H1 (cell line): ENCODE results near the gene SLC19A3. TPM values are rescaled to one million over a fixed set of nuclear protein-coding genes. Genes with fewer than 3 reads are reported as not detected.

Experiments used
- EGR1 ChIP-seq: IDR thresholded peaks from 2 replicates; pipeline ENCODE4 v1.6.1; 2011; ENCODE audit warnings: low read depth, low read length, borderline replicate concordance
- RAD21 ChIP-seq, 2 experiments: IDR thresholded peaks in 1 of 2; conservative IDR thresholded peaks in 1 of 2; 2 replicates each; pipeline ENCODE4 v1.6.1; 2011; ENCODE audit warnings: low read depth in 2 of 2, low read length in 2 of 2, improper control_type of control experiment in 1 of 2, inconsistent platforms in 1 of 2, mild to moderate bottlenecking in 1 of 2, moderate library complexity in 1 of 2
- polyA plus RNA-seq, 7 experiments: library from polyadenylated mRNA; depleted of rRNA in 3 of 7; stranded (reverse) in 5 of 7; unstranded in 2 of 7; fragments of >200 nt in 5 of 7; fragments of 200-250 nt in 2 of 7; gene quantifications; 1 replicate in 5 of 7; 2 replicates in 1 of 7; 4 replicates in 1 of 7; pipeline versions ENCODE4 v1.2.1 to v1.2.3, GENCODE V29; 2011 to 2013; ENCODE audit warnings: missing spikeins in 2 of 7, mixed read lengths in 2 of 7
- total RNA-seq: library from RNA; stranded (reverse); fragmentation: NEBNext Ultra II Directional; extraction: Animal tissue kit (Norgen Biotek cat#: 25700); gene quantifications from 2 replicates; pipeline ENCODE4 v1.2.1, GENCODE V29; 2021
- TF ChIP-seq, protein P1 (sequence below): fragments of 300-600 bp; sonication (generic); IDR thresholded peaks from 2 replicates; pipeline ENCODE4 v1.7.1; 2012; ENCODE audit warnings: low read length, moderate library complexity, mild to moderate bottlenecking, inconsistent platforms; ENCODE audit not compliant: insufficient replicate concordance

The SLC19A3 gene
- total and polyA plus RNA-seq, 2 of the 8 experiments (the other 6 are each of a cell fraction or from before 2014, with no cell fraction given) = 7.0 to 9.8 TPM

DNA sequence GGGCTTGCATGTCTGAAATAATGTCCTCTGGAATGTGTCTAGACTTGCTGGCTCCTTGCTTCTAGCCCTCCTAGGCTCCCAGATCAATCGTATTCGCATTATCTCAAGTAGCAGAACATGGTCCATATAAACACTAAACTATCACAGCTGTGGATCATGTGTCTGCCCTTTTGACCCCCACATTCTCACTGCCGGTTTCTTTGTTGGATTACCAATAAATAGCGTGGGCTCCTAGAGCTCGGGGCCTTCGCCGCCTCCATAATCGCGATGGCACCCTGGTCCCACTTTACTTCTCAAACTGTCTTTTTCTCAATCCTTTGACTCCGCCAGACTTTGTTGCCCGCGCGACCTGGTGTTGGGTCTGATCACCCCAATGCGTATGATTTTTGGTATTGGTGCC is 21.5 kb upstream of the SLC19A3 start (continued):
- TF ChIP-seq, protein P1, sequence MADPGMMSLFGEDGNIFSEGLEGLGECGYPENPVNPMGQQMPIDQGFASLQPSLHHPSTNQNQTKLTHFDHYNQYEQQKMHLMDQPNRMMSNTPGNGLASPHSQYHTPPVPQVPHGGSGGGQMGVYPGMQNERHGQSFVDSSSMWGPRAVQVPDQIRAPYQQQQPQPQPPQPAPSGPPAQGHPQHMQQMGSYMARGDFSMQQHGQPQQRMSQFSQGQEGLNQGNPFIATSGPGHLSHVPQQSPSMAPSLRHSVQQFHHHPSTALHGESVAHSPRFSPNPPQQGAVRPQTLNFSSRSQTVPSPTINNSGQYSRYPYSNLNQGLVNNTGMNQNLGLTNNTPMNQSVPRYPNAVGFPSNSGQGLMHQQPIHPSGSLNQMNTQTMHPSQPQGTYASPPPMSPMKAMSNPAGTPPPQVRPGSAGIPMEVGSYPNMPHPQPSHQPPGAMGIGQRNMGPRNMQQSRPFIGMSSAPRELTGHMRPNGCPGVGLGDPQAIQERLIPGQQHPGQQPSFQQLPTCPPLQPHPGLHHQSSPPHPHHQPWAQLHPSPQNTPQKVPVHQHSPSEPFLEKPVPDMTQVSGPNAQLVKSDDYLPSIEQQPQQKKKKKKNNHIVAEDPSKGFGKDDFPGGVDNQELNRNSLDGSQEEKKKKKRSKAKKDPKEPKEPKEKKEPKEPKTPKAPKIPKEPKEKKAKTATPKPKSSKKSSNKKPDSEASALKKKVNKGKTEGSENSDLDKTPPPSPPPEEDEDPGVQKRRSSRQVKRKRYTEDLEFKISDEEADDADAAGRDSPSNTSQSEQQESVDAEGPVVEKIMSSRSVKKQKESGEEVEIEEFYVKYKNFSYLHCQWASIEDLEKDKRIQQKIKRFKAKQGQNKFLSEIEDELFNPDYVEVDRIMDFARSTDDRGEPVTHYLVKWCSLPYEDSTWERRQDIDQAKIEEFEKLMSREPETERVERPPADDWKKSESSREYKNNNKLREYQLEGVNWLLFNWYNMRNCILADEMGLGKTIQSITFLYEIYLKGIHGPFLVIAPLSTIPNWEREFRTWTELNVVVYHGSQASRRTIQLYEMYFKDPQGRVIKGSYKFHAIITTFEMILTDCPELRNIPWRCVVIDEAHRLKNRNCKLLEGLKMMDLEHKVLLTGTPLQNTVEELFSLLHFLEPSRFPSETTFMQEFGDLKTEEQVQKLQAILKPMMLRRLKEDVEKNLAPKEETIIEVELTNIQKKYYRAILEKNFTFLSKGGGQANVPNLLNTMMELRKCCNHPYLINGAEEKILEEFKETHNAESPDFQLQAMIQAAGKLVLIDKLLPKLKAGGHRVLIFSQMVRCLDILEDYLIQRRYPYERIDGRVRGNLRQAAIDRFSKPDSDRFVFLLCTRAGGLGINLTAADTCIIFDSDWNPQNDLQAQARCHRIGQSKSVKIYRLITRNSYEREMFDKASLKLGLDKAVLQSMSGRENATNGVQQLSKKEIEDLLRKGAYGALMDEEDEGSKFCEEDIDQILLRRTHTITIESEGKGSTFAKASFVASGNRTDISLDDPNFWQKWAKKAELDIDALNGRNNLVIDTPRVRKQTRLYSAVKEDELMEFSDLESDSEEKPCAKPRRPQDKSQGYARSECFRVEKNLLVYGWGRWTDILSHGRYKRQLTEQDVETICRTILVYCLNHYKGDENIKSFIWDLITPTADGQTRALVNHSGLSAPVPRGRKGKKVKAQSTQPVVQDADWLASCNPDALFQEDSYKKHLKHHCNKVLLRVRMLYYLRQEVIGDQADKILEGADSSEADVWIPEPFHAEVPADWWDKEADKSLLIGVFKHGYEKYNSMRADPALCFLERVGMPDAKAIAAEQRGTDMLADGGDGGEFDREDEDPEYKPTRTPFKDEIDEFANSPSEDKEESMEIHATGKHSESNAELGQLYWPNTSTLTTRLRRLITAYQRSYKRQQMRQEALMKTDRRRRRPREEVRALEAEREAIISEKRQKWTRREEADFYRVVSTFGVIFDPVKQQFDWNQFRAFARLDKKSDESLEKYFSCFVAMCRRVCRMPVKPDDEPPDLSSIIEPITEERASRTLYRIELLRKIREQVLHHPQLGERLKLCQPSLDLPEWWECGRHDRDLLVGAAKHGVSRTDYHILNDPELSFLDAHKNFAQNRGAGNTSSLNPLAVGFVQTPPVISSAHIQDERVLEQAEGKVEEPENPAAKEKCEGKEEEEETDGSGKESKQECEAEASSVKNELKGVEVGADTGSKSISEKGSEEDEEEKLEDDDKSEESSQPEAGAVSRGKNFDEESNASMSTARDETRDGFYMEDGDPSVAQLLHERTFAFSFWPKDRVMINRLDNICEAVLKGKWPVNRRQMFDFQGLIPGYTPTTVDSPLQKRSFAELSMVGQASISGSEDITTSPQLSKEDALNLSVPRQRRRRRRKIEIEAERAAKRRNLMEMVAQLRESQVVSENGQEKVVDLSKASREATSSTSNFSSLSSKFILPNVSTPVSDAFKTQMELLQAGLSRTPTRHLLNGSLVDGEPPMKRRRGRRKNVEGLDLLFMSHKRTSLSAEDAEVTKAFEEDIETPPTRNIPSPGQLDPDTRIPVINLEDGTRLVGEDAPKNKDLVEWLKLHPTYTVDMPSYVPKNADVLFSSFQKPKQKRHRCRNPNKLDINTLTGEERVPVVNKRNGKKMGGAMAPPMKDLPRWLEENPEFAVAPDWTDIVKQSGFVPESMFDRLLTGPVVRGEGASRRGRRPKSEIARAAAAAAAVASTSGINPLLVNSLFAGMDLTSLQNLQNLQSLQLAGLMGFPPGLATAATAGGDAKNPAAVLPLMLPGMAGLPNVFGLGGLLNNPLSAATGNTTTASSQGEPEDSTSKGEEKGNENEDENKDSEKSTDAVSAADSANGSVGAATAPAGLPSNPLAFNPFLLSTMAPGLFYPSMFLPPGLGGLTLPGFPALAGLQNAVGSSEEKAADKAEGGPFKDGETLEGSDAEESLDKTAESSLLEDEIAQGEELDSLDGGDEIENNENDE = no peak
- TF ChIP-seq RAD21 (IDR thresholded peaks at IDR 0.05 in 1 of 2, conservative IDR thresholded peaks at IDR 0.05 in 1 of 2; ENCODE audit: low read depth in 2 of 2, low read length in 2 of 2) = no peak
- no peak for TF ChIP-seq EGR1
